Measurements from ENCODE around the gene RIPOR3.
"Not testable (repeated sequence)": the region's sequence is repeated elsewhere in the genome, so short reads cannot be mapped to it uniquely, and the experiment has no call there.

Gene RIPOR3

GRCh38 chr20:50642288-50642803 is 49.0 kb downstream of the RIPOR3 start:
- H3K4me3 ChIP-seq (replicated peaks; ENCODE audit: low read depth, low read length): no peak overlapping the region
- DNase-seq (ENCODE audit: extremely low read depth, low read depth): no peak
- no peak for TF ChIP-seq CTCF (IDR thresholded peaks at IDR 0.05; ENCODE audit: low read depth, low read length, missing control alignments)

GRCh38 chr20:50641625-50642287 is 49.6 kb downstream of the RIPOR3 start:
- H3K4me3 ChIP-seq (replicated peaks; ENCODE audit: low read depth, low read length); DNase-seq (ENCODE audit: extremely low read depth, low read depth): not testable (repeated sequence)

- not testable (repeated sequence) for DNase-seq (ENCODE audit: extremely low read depth, low read depth); H3K4me3 ChIP-seq (replicated peaks; ENCODE audit: low read depth, low read length)
Observed at GRCh38 chr20:50639971-50640711, 51.2 kb downstream of the RIPOR3 start.

GRCh38 chr20:50638015-50638847 is 53.1 kb downstream of the RIPOR3 start:
- H3K4me3 ChIP-seq (replicated peaks; ENCODE audit: low read depth, low read length); DNase-seq (ENCODE audit: extremely low read depth, low read depth): not testable (repeated sequence)

- no peak for DNase-seq (ENCODE audit: extremely low read depth, low read depth)
- no peak for TF ChIP-seq CTCF (IDR thresholded peaks at IDR 0.05; ENCODE audit: low read depth, low read length, missing control alignments)
- no peak overlapping the region for H3K4me3 ChIP-seq (replicated peaks; ENCODE audit: low read depth, low read length)
Observed at GRCh38 chr20:50636601-50637540, 54.5 kb downstream of the RIPOR3 start.

- H3K4me3 ChIP-seq (replicated peaks; ENCODE audit: low read depth, low read length): no peak overlapping the region
- DNase-seq (ENCODE audit: extremely low read depth, low read depth): no peak
Observed at GRCh38 chr20:50635676-50636600, 55.4 kb downstream of the RIPOR3 start.

More at GRCh38 chr20:50635676-50636600, 55.4 kb downstream of the RIPOR3 start:
- TF ChIP-seq CTCF (IDR thresholded peaks at IDR 0.05; ENCODE audit: low read depth, low read length, missing control alignments): peak; percentile 97

Measured in HFF-Myc (cell line).